Psoas muscle (tissue), 8 donors: ENCODE data around the gene AREL1. TPM values are rescaled to one million over a fixed set of nuclear protein-coding genes. Genes with fewer than 3 reads are reported as not detected.

ENCODE experiments used
- ATAC-seq, 4 donors: fragments of 200-7000 bp; cut with Tn5 transposase; one replicate each; pipeline ENCODE4 v1.9.1; 2020; ENCODE audit warnings: moderate library complexity in 3 of 4, mild to moderate bottlenecking in 2 of 4
- DNase-seq, 2 donors: peaks; one replicate each; pipeline ENCODE4 v3.0.0-alpha.2; 2020
- H3K27ac ChIP-seq: fragments of 200-600 bp; one replicate; pipeline ENCODE4 v1.8.0; 2022
- H3K27me3 ChIP-seq, 3 donors: fragments of 200-600 bp in 1 of 3; one replicate each; pipeline versions ENCODE4 v1.6.1 to v1.8.0; 2013 to 2022; ENCODE audit warnings: low read length in 2 of 3, mild to moderate bottlenecking in 2 of 3, moderate library complexity in 1 of 3; ENCODE audit not compliant: insufficient read depth in 3 of 3
- H3K36me3 ChIP-seq, 2 donors: fragments of 200-600 bp in 1 of 2; one replicate each; pipeline versions ENCODE4 v1.6.1 to v1.8.0; 2013 to 2022; ENCODE audit warnings: low read depth in 1 of 2, mild to moderate bottlenecking in 1 of 2, moderate library complexity in 1 of 2; ENCODE audit not compliant: insufficient read depth in 1 of 2
- H3K4me1 ChIP-seq: fragments of 200-600 bp; one replicate; pipeline ENCODE4 v1.8.0; 2022
- H3K4me3 ChIP-seq: fragments of 200-600 bp; one replicate; pipeline ENCODE4 v1.8.0; 2022; ENCODE audit warnings: mild to moderate bottlenecking
- H3K9me3 ChIP-seq: fragments of 200-600 bp; one replicate; pipeline ENCODE4 v1.8.0; 2022
- CTCF ChIP-seq: fragments of 200-600 bp; IDR thresholded peaks from one replicate; pipeline ENCODE4 v1.8.0; 2022; ENCODE audit warnings: antibody characterized with exemption
- WGBS, 3 donors: extraction: QIAGEN DNeasy Blood & Tissue Kit; methylation state at CpG; one replicate each; pipeline versions ENCODE4 v1.1.6 to v1.1.7; 2013; 5-methylcytosine and 5-hydroxymethylcytosine counted together
- intact Hi-C, 2 donors: fragments of 100-400 bp; cut with DNase I; formaldehyde crosslinking; loops; one replicate each; pipeline versions ENCODE4 v1.11.0 to v1.14.2; 2022
- polyA plus RNA-seq, 3 donors: library from polyadenylated mRNA; stranded (reverse); fragments of 200-250 nt; gene quantifications; one replicate each; pipeline ENCODE4 v1.2.3, GENCODE V29; 2013
- total RNA-seq, 4 donors: library from RNA; stranded (reverse); fragmentation: NEBNext Ultra II Directional in 2 of 4; extraction: Animal tissue kit (Norgen Biotek cat#: 25700) in 2 of 4; gene quantifications; one replicate each; pipeline versions ENCODE4 v1.2.1 to v1.2.4, GENCODE V29; 2021 to 2023
- donor health status: healthy with polysubstance abuse.
- donor health status: DM: no; HTN: no; CAD: no; lungs with moderate emphysema.
- donor health status: Bipolar disorder and iron deficiency.
- donor health status: healthy.
- donor health status: DM: yes; HTN: yes; CAD: no.
- donor health status: DM: no; HTN: no; CAD: no.
- donor health status: DM: no; HTN: no; CAD: no.
- donor health status: DM: yes; HTN: yes; CAD: no.

The AREL1 gene
- total and polyA plus RNA-seq, 7 donors = 8.5 to 24.6 (median 15.4) TPM

GRCh38 chr14:74664717-74665116 lies 48.2 kb downstream of the AREL1 start:
- intact Hi-C loops = loop anchor here (5.0 kb wide), 2 partner anchors 38 to 48 kb away; partner anchors contain the start of genes AREL1 (in 1 of the 2) and FCF1 (in 1 of the 2)
- H3K27me3 ChIP-seq = no peaks in the 10 kb centered on the region
- TF ChIP-seq CTCF = no peak
- H3K4me3 ChIP-seq = no peak overlapping the region
- ATAC-seq = no peak
- peaks cover 47% of the 10 kb centered on the region for H3K4me1 ChIP-seq
- 87 to 96% (median 93%) methylated on average over 2 of the region's 2 CpGs for WGBS, 3 donors
- H3K27ac ChIP-seq = peak overlapping the region; percentile 82
- H3K9me3 ChIP-seq = no peaks in the 10 kb centered on the region
- no peak for DNase-seq
- peaks cover 15 to 82% of the 10 kb centered on the region in 2 donors for H3K36me3 ChIP-seq

- H3K4me3 ChIP-seq = no peak overlapping the region
- H3K27me3 ChIP-seq = no peaks in the 10 kb centered on the region
- peaks cover 49% of the 10 kb centered on the region for H3K4me1 ChIP-seq
- peaks cover 9 to 79% of the 10 kb centered on the region in 2 donors for H3K36me3 ChIP-seq
- H3K9me3 ChIP-seq = no peaks in the 10 kb centered on the region
- peak; percentile 79 to 93 for DNase-seq
- H3K27ac ChIP-seq = peak overlapping the region; percentile 82
- intact Hi-C loops = loop anchor here in 1 of 2 donors (5.0 kb wide), 1 partner anchor 48 kb away; the partner anchor contains the start of genes AREL1 and FCF1
- TF ChIP-seq CTCF = no peak
- ATAC-seq = peak; percentile 95 to 99 (median 98)
- WGBS, 3 donors = 28 to 40% (median 33%) methylated on average over 7 of the region's 7 CpGs
These were observed 49.0 kb downstream of the AREL1 start for GRCh38 chr14:74663884-74664283.

GRCh38 chr14:74661726-74662450 lies 51.0 kb downstream of the AREL1 start:
- H3K36me3 ChIP-seq = peaks cover 5 to 67% of the 10 kb centered on the region in 2 donors
- 60 to 88% (median 75%) methylated on average over 7 of the region's 7 CpGs for WGBS, 3 donors
- H3K4me1 ChIP-seq = peaks cover 57% of the 10 kb centered on the region

GRCh38 chr14:74660863-74661262 lies 52.0 kb downstream of the AREL1 start:
- Histone ChIP-seq H3K9me3 (no peaks in the 10 kb centered on the region), H3K36me3 (peaks cover 5 to 66% of the 10 kb centered on the region in 2 donors), H3K27ac (peak overlapping the region; percentile 28), H3K27me3 (no peaks in the 10 kb centered on the region), H3K4me3 (no peak overlapping the region), H3K4me1 (peaks cover 64% of the 10 kb centered on the region)
- ATAC-seq (no peak), DNase-seq (no peak)
- intact Hi-C loops = loop anchor here in 1 of 2 donors (5.0 kb wide), 1 partner anchor 51 kb away; the partner anchor contains the start of genes AREL1 and FCF1
- no peak for TF ChIP-seq CTCF
- 87 to 90% (median 88%) methylated on average over 5 of the region's 5 CpGs for WGBS, 3 donors

More at GRCh38 chr14:74661726-74662450, 51.0 kb downstream of the AREL1 start:
- DNase-seq (peak; percentile 73 to 87), ATAC-seq (peak in 2 of 4 donors; percentile 15 to 45)
- Histone ChIP-seq H3K9me3 (no peaks in the 10 kb centered on the region), H3K27me3 (no peaks in the 10 kb centered on the region), H3K4me3 (no peak overlapping the region), H3K27ac (peak overlapping the region; percentile 28)
- TF ChIP-seq CTCF = no peak
- intact Hi-C loops = loop anchor here in 1 of 2 donors (5.0 kb wide), 1 partner anchor 50 kb away; the partner anchor contains the start of genes AREL1 and FCF1
